GM18508 (cell line): ENCODE measurements around the gene SLC10A7.

Experiments used
- ATAC-seq: cut with Tn5 transposase; IDR thresholded peaks from one replicate; pipeline ENCODE4 v1.9.1; 2021; ENCODE audit warnings: moderate number of reproducible peaks; ENCODE audit not compliant: insufficient read depth, unreplicated experiment

Gene SLC10A7

DNA sequence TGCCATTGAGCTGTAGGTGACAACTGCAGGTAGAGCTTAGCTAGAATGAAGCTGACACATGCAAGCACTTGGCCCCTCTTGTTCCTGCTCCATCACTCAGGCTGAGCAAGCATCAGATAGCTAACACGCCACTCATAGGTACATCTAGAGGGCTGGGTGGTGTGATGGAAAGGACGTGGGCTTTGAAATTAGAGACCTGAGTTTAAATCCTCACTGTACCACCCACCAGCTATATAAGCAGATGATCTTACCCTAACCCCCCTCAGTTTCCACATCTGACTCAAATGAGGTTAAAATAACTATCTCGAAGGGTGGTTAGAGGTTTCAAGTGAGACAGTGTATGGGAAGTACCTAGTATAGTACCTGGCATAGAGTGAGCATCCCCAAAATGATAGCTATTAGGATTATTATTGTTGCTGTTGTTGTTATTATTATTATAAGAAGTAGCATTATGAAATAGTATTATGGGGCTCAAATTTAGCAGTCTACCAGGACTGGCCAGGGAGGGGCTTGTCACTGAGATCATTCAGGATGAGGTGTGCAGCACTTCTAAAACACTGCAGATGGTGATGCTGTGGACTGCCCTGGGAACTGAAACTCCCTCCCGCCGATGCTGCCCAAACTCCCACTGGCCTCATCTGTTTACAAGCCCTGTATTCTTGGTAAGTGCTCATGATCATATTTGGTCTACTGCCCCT, 248.4 kb downstream of the SLC10A7 start:
- ATAC-seq, result peak; percentile 57

GRCh38 chr4:146271466-146271865, 250.3 kb downstream of the SLC10A7 start:
- no peak for ATAC-seq

DNA sequence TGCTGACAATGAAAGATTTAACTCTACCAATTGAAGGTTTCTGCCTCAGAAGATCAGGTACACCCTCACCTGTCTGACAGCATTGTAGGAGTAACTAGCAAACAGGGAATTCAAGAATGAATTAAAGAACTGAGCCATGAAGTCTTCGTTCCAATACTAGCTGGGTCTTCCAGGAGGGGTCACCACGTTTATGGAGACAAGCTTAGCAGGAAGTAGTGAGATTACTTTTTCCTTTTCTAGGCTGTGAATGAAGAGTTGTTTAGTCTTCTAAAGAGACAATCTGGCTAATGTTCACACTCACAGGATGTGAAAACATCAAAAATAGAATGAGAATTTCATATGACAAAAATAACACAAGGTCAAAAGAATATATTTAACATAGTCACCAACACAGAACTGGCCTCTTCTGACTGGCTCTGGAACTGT, 252.5 kb downstream of the SLC10A7 start:
- peak; percentile 40 for ATAC-seq

- ATAC-seq, result no peak
These were observed 253.9 kb downstream of the SLC10A7 start for GRCh38 chr4:146267826-146268225.

DNA sequence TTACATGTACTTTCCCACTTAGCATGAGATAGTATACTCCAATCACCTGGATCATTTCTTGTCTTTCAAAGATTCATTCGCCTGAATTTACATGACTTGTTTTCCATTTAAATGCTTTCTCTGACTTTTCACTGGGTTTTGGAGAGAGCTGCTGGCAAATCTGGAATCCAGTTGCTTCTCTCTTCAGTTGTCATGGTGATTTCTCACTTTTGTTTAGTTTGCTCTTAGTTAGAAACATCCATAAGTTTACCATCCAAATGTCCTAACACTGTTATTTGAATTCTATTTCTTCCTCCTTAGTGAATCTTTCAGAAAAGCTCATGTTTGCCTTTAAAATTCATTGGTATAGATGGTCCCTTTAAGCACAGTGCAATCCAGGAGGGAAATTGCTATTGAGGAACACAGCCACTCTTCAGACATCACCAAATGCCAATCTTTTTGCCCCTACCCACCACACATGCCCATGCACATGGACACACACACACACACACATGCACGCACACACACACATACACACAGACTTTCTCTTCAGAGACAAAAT, 255.7 kb downstream of the SLC10A7 start:
- no peak for ATAC-seq

GRCh38 chr4:146263793-146264192, 257.9 kb downstream of the SLC10A7 start:
- ATAC-seq, result no peak

GRCh38 chr4:146261041-146261440, 260.7 kb downstream of the SLC10A7 start:
- no peak for ATAC-seq

DNA sequence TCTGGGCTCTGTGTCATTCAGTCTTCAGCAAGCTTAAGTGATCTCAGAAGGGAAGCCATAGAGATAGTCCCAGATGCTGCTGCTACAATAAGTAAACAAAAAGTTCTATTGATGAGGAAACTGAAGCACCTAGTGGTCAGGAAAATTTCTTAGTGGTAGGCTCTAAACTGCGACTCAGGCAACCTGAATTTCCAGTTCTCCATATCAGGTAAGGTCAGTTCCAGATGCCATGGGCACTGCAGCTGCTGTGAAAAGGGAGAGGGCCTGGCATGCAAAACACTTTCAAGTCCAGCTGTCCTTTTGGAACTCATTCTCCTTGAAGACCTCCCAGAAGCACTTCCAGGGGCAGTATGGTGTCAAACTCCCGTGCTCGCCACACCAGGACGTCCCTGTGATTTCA, 261.2 kb downstream of the SLC10A7 start:
- ATAC-seq, result no peak

DNA sequence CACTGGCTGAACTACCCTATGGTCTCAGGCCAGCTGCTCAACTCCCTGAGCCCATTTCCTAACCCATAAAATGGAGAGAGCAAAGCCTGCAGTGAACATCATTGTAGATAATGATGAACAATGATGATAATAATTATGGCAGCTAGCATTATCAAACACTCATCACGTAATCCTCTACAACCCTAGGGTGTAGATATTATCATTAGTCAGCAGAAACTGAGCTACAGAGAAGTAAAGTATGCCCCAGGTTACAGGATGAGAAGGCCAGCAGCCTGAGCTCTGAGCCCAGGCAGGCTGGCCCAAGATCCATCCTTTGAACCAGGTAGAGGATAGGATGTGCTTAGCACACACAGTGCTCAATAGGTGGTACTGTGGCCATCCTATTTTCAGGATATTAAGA, 264.2 kb downstream of the SLC10A7 start:
- ATAC-seq, result no peak

DNA sequence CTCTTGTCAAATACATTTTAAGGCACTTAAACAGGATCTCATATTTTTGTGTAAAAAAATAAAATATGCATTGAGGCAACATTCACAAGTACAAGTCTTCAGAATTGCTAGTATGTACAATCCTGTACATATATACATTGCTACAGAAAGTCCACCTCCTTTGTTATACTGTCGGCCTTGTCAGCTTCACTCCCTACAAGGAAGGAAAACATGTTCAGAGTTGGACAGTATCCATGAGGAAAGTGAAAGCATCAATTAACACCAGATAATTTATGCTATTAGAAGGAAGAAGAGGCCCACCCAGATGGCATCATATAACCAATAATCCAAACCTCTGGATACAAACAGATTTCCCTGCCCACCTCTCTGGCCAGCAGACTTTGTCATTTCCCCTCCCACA, 265.4 kb downstream of the SLC10A7 start:
- ATAC-seq, result no peak

GRCh38 chr4:146255874-146256273, 265.9 kb downstream of the SLC10A7 start:
- no peak for ATAC-seq

GRCh38 chr4:146255463-146255862, 266.3 kb downstream of the SLC10A7 start:
- no peak for ATAC-seq

DNA sequence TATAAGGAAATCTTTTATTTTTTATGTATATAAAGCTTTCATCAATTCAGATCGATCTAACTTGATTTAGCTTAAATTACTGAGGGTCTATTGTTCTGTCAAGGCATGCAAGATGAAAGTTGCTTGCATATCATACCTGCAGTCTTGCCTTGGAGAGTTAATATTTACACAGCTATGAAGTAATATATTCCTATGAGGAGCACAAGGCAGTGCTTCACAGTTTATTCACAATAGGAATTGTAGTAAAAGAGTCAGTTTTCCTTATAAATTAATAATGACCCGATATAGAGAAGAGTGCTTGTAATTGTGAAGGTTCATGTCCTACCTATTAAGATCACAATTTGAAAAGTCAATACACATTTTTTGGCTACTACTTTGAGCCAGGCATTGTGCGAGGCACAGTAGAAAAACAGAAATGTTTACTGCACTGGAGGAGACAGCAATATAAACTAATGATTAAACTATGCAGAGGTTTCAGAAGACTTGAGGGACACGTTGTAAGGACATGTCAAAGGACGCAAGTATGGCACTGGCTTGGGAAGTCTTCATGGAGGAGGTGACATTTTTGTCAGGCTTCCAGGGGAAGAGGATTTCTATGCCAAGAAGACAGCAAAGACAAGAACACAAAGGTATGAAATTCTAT, 268.6 kb downstream of the SLC10A7 start:
- no peak for ATAC-seq

DNA sequence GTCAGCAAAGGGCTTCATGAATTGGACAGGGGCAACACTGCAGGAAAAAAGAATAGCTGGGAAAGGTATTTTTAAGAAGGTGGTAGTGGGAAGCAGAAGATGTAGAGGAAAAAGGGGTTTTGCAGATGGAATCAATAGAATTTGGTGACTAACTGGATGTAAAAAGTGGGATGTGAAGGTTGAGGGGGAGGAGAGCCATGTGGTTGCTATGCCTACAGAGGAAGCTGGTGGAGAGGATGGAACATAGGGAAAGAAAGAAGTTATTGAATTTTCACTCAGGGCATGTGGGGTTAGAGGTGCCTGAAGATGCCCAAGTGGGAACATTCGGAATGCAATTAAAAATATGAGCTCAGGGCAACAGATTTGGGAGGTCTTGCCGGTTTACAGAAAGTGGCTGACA, 274.4 kb downstream of the SLC10A7 start:
- ATAC-seq, result no peak

DNA sequence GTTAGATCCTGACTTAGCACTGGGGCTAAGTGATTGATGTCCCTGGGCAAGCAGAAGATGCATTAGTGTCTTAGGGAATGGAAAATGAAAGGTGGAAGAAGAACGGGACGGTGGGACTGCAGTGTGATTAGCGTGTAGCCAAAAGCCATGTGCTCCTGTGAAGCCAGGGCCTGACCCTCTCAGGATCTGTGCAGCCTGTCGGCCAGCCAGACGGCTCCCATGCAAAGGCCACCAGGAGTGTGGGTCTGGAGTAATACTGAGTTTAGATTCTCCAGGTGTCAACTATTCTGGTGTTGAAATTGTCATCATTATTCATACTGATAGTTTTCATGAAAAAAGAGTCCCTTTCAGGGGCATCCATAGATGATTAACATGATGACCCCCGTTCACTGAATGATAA, 275.4 kb downstream of the SLC10A7 start:
- ATAC-seq, result no peak

DNA sequence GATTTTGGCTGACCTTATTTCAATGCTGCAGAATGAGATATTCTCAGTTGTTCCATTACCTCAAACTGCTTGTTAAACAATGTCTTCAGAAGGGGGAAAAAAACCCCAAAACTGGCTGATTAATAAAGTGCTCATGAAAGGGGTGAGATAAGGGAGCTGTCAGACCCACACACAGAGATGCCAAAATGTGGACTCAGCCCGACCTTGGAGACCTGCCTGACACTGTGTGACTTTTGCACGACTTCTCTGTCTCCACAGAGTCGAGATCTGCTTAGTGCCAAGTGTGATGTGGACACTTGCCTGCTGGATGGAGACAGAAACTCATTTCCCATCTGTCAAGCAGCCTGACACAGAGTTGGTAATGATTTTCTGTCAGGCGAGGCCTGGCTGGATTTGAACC, 275.9 kb downstream of the SLC10A7 start:
- ATAC-seq, result no peak

DNA sequence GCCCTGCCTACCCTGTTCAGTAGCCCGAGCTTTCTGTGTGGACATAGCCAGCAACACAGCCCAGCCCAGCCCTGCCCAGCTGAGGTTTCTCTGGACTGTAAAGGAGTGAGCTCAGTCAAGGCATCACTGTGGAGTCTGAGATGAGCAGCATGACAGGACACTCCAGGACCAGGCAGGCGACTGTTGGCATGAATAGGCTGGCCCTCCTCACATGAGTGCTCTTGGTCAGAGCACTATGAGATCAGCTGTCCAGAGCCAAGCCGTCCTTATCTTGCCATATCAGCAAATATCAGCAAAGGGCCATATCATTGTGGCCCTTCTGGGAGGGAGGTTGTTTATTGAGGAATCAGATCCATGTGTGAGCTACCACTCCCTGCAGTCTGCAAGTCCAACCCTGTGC, 276.5 kb downstream of the SLC10A7 start:
- ATAC-seq, result no peak

GRCh38 chr4:146244496-146244895, 277.2 kb downstream of the SLC10A7 start:
- no peak for ATAC-seq

DNA sequence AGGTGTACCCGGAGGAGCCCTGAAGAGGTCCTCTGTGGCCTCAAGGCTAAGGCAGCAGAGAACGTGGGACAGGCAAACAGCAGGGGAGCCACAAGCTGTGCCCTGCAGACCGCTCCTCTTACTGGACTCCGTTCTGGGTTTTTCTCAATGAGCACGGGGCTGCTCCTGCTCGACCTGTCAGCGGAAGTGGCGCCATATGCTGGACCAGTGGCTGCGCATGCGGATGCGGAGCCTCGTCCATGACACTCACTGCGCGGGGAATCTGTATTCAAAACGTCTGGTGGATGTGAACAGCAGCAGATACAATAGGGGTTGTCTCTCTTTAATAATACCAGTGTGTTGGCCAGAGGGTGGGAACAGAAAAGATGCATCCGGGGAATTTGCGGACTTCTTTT, 277.9 kb downstream of the SLC10A7 start:
- no peak for ATAC-seq

DNA sequence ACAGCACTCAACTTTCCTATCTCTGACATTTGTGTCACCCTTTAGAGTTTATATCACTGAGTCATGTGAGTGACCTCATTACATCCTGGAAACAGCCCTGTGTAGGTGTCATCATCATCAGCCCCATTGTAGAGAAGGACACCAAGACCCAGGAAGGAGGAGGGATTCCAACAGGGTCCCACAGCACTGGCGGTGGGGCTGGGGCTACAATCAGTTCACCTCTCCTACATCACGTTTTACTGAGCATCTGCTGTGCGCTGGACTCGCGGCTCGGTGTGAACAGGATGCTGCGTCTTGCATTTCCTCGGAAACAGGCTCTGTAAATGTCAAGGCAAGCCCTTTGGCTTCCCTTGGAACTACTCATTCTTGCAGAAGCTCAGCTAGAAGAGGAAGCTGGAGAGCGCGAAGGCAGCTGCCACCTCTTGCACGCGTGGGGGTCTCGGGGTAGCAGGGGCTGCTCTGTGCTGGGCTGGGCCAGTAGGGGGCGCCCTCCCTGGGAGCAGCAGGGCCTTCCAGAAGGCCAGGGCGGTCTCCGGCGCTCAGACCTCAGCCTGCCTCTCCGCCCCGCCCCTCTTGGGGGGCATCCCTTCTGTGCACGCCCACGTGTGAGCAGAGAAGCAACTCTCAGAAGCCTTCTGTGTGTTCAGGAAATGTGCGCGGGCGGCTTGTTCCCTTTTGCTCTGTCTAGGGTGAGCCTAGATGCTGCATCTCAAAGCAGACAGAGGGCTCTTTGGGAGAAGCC, 278.4 kb downstream of the SLC10A7 start:
- ATAC-seq, result peak; percentile 46

GRCh38 chr4:146238107-146238506, 283.6 kb downstream of the SLC10A7 start:
- ATAC-seq, result no peak
